ENCODE data around the gene GPC1. TPM values are rescaled to one million over a fixed set of nuclear protein-coding genes. Genes with fewer than 3 reads are reported as not detected.
A peak's percentile ranks its signal among the peaks of the same experiment; 100 is the strongest.

Gene GPC1
- total RNA-seq, 2 donors from 2014 or later = 69.5 to 83.1 TPM

DNA sequence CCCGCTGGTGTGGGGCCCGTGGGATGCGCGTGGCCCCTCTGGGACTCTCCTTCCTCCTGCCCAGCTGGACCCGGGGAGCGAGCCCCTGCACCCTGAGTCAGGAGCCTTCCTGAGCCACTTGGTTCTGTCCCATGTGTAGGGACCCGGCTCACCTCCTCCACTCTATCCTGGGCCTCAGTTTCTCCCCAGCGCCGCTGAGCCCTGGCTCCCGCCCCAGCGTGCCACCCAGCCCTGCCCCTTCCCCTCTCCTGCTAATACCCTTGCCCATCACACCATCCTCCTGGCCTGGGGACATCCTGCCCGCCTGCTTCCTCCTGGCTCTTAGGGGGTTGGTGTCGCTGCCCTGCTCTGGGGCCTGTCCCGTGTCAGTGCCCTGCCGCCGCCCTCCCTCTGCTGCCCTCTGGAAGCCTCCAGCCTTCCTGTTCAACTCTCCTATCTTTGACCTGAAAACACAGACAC, 24.8 kb downstream of the GPC1 start:
- peak; percentile 77 for DNase-seq (ENCODE audit: low spot score)
- intact Hi-C loops (cut with DNase I) = no loop called here

DNA sequence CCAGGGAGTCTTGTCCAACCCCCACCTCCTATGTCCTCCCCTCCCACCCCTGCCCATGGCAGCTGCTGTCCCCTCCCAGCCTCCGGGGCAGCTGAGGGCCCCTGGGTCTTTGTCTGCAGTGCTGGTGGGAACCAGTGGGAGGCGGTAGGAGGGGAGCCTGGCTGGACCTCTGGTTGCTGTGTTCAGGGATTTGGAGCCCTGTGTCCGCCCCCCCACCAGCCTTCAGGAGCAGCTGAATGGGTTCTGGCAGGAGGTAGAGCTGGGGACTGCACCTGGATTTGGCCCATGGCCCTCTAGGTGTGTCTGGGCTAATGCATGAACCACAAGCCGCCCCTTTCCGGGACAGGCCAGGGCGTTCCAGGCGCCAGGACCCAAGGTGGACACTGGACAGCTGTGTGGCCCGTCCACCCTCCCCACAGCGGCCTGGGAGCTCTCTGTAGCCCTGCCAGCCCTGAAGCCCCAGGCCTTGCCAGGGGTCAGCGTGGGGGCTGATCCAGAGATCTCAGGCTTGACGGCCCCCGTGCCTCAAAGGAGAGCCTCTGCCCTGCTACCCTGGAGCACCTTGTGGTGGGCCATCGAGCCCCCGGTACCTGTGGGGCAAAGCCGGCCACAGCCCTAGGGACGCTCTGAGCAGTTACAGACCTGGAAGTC, 25.4 kb downstream of the GPC1 start:
- intact Hi-C loops (cut with DNase I) = no loop called here
- peak; percentile 76 for DNase-seq (ENCODE audit: low spot score)

DNA sequence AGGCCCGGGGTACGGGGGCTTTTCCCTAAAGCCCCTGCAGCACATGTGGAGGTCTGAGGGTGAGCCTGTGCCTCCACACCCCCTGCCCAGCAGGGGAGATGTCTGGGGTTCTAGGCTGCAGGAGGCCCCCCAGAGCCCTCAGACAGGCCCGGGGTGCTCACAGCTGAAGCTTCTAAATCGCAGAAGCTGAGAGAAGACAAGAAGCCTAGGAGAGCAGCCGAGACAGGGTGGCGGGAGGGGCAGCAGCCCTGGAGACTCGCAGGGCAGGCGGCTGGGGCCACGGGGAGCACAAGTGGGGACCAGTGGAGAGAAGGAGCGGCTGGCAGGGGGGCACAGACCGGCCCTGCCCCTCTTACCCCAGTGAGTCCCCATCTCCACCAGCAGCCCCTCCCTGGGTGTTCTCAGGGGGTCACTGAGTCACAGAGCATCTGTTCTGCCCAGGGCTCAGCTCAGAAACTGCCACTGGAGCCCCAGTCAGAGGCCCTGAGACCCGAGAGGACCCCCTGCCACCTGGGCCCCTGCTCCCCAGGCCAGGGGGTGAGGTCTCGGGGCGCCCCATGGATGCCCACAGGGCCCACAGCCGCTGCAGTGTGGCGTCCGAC, 26.1 kb downstream of the GPC1 start:
- DNase-seq (ENCODE audit: low spot score) = peak; percentile 52
- intact Hi-C loops (cut with DNase I) = no loop called here

DNA sequence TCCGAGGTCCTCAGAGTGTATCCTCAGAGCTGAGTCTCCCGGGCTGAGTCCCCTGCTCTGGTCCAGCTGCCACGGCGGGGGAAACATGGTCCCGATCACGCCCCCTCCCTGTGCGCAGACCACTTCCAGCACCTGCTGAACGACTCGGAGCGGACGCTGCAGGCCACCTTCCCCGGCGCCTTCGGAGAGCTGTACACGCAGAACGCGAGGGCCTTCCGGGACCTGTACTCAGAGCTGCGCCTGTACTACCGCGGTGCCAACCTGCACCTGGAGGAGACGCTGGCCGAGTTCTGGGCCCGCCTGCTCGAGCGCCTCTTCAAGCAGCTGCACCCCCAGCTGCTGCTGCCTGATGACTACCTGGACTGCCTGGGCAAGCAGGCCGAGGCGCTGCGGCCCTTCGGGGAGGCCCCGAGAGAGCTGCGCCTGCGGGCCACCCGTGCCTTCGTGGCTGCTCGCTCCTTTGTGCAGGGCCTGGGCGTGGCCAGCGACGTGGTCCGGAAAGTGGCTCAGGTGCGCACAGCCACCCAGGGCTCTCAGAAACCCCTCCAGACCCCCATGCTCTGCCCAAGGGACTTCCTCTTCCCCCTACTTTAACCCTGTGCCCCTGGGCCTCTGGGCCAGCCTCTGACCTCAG, 26.7 kb downstream of the GPC1 start:
- peak; percentile 77 for DNase-seq (ENCODE audit: low spot score)
- intact Hi-C loops (cut with DNase I) = no loop called here

DNA sequence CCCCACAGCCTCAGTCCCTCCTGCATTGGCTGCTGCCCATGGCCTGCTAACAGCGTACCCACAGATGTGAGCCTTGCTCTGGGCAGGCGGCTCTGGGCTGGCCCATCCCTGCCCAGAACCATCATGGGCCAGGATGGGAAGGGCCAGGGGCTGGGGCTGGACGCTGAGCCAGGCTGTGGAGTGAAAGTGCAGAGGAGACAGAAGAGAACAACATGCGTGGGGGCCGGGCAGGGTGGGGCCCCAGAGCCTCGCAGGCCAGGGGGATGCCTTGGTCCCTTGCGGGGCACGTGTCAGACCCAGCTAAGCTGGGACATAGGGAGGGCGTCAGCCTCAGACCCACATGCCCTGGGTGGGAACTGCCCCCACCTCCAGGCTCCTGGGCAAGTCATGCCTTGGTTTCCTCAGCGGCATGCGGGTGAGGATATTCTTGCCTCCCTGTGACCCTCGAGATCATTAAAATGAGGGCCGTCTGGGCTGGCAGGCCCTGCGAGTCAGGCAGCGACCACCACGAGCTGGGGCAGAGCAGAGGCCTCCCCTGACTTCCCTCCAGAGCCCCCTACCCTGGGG, 27.3 kb downstream of the GPC1 start:
- DNase-seq (ENCODE audit: low spot score) = no peak
- intact Hi-C loops (cut with DNase I) = no loop called here

DNA sequence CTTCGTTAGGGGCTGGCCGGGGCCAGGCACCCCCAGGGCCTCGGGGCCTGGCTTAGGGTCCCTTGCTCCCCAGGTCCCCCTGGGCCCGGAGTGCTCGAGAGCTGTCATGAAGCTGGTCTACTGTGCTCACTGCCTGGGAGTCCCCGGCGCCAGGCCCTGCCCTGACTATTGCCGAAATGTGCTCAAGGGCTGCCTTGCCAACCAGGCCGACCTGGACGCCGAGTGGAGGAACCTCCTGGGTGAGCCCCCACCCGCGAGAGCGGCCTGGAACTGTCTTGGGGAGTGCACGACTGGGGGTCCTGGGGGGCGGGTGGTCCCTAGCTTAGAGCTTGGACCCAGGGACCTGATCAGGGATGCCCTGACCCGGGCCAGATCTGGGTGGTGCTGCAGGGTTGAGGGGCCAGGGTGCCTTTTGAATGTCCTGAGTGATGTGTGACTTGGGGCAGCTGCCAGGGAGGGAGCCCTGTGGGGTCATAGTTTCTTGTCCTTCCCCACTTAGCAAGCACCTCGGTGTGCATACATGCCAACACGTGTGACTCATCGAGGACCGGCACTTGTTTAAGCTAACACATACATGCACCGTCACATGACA, 27.9 kb downstream of the GPC1 start:
- intact Hi-C loops (cut with DNase I) = no loop called here
- peak; percentile 72 for DNase-seq (ENCODE audit: low spot score)

DNA sequence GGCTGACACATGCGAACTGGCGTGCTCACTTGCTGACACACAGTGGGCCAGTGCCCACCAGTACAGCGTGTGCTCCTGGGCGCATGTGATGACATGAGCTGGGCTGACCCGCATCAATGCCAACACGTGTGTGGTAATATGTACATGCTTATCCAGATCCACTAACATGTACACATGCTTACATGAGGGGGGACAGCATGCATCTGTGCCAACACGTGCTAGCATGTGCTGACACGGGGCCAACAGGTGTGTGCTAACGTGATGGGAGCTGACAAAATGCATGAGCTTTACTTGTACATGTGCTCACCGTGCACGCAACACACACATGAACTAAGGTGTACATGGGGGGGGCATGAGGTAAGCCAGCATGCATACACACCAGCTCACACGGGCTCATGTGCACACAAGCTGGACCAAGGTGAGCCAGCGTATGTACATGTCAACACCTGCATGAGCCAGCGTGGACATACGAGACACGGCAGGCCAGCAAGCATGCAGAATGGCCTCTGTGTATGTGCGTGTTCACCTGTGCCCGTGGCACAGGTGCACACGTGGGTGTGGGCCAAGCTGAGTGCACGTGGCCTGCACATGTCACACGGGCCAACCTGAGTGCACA, 28.5 kb downstream of the GPC1 start:
- DNase-seq (ENCODE audit: low spot score) = peak; percentile 48
- intact Hi-C loops (cut with DNase I) = no loop called here

DNA sequence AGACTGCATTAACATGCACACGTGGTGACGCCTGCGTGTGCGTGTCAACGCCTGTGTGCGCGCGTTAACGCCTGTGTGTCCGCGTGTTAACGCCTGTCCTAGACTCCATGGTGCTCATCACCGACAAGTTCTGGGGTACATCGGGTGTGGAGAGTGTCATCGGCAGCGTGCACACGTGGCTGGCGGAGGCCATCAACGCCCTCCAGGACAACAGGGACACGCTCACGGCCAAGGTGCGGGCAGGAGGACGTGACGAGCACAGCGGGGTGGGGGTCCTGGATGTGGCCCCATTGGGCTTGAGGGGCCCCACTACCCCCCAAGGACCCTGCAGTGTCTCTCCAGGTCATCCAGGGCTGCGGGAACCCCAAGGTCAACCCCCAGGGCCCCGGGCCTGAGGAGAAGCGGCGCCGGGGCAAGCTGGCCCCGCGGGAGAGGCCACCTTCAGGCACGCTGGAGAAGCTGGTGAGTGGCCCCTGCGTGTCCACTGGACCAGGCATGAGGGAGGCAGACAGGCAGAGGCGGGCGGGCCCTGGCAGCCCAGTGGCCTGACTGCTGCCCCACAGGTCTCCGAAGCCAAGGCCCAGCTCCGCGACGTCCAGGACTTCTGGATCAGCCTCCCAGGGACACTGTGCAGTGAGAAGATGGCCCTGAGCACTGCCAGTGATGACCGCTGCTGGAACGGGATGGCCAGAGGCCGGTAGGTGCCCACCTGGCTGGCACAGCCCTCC, 29.2 kb downstream of the GPC1 start:
- DNase-seq (ENCODE audit: low spot score) = peak; percentile 78
- intact Hi-C loops (cut with DNase I) = no loop called here

DNA sequence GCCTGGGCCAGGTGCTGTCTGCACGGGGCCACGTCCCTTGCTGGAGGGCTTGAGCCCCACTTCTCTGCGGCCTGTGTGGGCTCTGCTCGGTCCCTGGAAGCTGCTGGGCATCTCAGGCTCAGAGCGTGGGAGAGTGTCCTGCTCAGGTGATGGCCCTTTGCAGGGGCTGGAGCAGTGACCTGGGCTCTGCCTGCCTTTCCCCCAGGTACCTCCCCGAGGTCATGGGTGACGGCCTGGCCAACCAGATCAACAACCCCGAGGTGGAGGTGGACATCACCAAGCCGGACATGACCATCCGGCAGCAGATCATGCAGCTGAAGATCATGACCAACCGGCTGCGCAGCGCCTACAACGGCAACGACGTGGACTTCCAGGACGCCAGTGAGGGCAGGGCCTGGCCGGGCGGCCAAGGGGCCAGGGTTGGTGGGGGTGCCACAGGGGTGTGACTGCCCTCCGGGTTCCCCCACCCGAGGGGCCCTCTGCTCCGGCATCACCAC, 29.9 kb downstream of the GPC1 start:
- intact Hi-C loops (cut with DNase I) = no loop called here
- peak; percentile 78 for DNase-seq (ENCODE audit: low spot score)

DNA sequence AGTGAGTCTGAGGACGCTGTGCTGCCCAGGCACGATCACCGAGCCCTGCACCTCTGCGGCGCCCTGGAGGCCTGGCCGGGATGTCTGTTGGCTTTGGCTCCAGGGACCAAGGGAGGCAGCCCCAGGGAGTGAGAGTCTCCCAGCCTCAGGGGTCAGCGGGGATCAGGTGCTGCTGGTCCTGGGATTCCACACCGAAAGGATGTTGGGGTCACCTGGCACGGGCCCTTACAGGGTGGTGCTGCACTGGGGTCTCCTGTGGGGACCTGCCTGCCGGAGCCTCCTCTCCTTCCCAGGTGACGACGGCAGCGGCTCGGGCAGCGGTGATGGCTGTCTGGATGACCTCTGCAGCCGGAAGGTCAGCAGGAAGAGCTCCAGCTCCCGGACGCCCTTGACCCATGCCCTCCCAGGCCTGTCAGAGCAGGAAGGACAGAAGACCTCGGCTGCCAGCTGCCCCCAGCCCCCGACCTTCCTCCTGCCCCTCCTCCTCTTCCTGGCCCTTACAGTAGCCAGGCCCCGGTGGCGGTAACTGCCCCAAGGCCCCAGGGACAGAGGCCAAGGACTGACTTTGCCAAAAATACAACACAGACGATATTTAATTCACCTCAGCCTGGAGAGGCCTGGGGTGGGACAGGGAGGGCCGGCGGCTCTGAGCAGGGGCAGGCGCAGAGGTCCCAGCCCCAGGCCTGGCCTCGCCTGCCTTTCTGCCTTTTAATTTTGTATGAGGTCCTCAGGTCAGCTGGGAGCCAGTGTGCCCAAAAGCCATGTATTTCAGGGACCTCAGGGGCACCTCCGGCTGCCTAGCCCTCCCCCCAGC, 30.5 kb downstream of the GPC1 start:
- intact Hi-C loops (cut with DNase I) = no loop called here

DNA sequence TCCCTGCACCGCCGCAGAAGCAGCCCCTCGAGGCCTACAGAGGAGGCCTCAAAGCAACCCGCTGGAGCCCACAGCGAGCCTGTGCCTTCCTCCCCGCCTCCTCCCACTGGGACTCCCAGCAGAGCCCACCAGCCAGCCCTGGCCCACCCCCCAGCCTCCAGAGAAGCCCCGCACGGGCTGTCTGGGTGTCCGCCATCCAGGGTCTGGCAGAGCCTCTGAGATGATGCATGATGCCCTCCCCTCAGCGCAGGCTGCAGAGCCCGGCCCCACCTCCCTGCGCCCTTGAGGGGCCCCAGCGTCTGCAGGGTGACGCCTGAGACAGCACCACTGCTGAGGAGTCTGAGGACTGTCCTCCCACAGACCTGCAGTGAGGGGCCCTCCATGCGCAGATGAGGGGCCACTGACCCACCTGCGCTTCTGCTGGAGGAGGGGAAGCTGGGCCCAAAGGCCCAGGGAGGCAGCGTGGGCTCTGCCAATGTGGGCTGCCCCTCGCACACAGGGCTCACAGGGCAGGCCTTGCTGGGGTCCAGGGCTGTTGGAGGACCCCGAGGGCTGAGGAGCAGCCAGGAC, 31.2 kb downstream of the GPC1 start:
- intact Hi-C loops (cut with DNase I) = no loop called here
- DNase-seq (ENCODE audit: low spot score) = peak; percentile 67

More for the DNA sequence above, 30.5 kb downstream of the GPC1 start:
- peak; percentile 71 for DNase-seq (ENCODE audit: low spot score)

DNA sequence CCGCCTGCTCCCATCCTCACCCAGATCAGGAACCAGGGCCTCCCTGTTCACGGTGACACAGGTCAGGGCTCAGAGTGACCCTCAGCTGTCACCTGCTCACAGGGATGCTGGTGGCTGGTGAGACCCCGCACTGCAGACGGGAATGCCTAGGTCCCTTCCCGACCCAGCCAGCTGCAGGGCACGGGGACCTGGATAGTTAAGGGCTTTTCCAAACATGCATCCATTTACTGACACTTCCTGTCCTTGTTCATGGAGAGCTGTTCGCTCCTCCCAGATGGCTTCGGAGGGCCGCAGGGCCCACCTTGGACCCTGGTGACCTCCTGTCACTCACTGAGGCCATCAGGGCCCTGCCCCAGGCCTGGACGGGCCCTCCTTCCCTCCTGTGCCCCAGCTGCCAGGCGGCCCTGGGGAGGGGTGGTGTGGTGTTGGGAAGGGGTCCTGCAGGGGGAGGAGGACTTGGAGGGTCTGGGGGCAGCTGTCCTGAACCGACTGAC, 31.7 kb downstream of the GPC1 start:
- intact Hi-C loops (cut with DNase I) = no loop called here
- peak; percentile 56 for DNase-seq (ENCODE audit: low spot score)

DNA sequence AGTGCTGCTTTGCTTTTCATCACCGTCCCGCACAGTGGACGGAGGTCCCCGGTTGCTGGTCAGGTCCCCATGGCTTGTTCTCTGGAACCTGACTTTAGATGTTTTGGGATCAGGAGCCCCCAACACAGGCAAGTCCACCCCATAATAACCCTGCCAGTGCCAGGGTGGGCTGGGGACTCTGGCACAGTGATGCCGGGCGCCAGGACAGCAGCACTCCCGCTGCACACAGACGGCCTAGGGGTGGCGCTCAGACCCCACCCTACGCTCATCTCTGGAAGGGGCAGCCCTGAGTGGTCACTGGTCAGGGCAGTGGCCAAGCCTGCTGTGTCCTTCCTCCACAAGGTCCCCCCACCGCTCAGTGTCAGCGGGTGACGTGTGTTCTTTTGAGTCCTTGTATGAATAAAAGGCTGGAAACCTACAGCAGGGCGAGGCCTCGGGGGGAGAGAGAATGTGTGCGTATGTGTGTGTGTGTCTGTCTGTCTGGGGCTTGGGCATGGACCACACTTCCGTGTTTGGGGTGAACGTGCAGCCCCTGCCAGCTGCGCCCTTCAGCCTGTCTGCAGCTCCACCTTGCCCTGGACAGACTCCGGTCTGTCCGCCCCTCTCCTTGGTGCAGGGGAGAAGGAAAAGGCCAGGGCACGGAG, 32.3 kb downstream of the GPC1 start:
- peak; percentile 78 for DNase-seq (ENCODE audit: low spot score)
- intact Hi-C loops (cut with DNase I) = no loop called here

DNA sequence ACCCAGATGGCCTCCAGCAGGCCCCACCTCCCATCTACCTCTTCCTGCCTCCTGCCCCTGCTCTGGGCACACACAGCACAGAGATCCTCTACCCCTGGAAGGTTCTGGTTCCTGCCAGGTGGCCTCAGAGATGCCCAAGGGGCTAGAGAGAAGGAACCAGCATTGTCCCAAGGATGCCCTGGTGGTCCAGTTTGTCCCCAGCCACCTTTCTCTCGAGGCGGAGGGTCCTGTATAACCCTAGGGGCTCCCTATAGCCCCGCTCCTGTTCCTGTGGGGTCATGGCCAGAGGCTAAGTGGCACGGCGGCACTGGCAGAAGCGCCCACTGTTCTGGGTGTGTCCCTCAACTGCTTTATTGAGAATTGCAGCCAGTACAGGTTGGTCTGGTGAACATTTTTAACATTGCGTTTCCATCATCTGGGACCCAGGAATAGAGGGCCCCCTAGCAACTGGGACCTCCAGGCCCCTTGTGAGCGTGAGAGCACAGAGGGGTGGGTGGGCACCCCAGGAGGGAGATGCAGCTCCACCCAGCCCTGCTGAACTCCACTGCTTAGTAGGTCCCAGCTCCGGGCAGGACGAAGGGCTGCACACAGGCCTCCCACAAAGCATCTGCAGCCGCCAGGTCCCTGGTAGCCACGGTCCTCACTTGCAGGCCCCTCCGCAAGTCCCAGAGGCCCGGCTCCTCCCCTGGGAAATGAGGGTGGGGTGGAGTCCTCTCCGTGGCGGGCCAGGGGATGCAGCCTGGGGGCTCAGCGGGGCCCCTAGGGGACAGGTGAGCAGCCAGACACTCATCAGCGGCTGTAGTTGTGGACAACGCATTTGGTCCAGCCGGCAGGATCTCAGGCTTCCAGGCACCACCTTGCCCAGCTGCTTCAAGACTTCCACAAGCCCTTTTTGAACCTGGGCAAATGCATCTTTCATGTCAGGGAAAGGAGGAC, 33.1 kb downstream of the GPC1 start:
- DNase-seq (ENCODE audit: low spot score) = peak; percentile 73
- intact Hi-C loops (cut with DNase I) = no loop called here

DNA sequence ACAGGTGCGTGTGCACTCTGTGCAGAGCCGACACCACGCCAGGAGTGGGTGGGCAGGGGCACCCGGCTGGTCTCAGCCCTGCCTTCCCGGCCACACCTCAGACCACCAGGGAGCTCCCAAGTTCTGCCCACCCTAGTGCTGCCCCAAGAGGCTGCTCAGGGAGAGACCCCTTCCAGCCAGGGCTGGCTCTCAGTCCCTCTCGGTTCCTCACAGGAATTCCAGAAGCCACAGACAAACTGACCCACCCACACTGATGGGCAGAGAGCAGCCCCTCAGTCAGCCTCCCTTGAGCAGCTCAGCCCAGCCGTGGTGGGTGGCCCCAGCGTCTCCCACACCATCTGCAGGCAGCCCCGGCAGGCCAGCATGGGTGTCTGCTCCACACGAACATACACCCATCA, 33.8 kb downstream of the GPC1 start:
- peak; percentile 32 for DNase-seq (ENCODE audit: low spot score)
- intact Hi-C loops (cut with DNase I) = no loop called here

DNA sequence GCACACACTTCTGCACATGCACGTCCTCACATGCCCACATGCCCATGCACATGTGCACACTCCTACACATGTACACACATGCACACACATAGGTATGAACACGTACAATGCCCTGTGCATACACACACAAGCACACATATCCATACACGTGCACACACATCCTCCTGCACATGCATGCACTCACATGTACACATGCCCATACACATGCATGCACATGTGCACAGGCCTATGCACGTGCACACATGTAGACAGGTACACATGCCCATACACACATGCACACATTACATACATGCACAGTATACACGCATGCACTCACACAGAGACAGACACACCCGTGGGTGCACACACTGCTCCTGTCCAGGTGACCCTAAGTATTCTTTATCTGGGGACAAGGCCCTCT, 34.3 kb downstream of the GPC1 start:
- peak; percentile 65 for DNase-seq (ENCODE audit: low spot score)
- intact Hi-C loops (cut with DNase I) = no loop called here

Data from posterior vena cava (tissue), 2 donors.